GM12875 (cell line): Measurements from ENCODE around the gene WDR20.

Source experiments
- H3K4me3 ChIP-seq: one replicate; pipeline ENCODE4 v1.5.1; 2011; ENCODE audit warnings: low read depth, low read length, control low read depth
- CTCF ChIP-seq: IDR thresholded peaks from 2 replicates; pipeline ENCODE4 v1.5.1; 2011; ENCODE audit warnings: low read depth, mild to moderate bottlenecking, control low read depth, inconsistent platforms, low read length, moderate library complexity, borderline replicate concordance; ENCODE audit not compliant: insufficient read depth

Gene WDR20, protein sequence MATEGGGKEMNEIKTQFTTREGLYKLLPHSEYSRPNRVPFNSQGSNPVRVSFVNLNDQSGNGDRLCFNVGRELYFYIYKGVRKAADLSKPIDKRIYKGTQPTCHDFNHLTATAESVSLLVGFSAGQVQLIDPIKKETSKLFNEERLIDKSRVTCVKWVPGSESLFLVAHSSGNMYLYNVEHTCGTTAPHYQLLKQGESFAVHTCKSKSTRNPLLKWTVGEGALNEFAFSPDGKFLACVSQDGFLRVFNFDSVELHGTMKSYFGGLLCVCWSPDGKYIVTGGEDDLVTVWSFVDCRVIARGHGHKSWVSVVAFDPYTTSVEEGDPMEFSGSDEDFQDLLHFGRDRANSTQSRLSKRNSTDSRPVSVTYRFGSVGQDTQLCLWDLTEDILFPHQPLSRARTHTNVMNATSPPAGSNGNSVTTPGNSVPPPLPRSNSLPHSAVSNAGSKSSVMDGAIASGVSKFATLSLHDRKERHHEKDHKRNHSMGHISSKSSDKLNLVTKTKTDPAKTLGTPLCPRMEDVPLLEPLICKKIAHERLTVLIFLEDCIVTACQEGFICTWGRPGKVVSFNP

DNA sequence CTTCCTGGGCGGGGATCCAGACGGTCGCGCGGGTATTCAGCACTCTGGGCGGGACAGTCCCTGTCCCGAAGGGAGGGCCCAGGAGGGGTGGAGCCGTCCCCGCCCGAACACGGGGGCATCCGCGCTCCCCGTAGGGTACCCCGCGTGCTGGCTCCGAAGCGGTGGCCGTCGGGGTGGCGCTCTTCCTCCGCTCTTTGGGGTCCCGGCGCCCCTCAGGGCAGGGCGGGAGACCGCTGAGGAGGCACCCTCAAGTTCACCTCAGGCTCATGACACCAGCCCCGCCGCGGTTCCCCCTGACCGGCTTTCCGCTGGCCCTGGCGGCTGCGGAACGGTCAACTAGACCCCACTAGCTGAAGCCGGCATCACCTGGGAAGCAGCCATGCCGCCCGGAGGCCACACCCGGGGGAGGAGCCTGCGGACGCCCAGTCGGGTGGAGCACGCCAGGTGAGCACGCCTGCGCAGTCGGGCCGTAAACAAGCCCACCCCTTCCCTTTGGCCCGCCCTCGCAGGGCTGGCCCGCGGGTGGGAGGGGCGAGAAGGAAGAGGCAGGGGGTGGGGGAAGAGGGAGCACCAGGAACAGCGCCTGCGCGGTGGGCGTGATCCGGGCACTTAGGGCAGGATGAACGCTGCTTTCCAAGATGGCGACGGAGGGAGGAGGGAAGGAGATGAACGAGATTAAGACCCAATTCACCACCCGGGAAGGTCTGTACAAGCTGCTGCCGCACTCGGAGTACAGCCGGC, at the start of gene WDR20:
WDR20 (plus strand) TSS at position 612 of the 741 bp plus-strand sequence; CDS start at position 639, 27 bp downstream.
- TF ChIP-seq CTCF: no peak; the same call in 1 of the 2 replicates
- peak within 1 kb of the TSS; percentile 97 for H3K4me3 ChIP-seq

DNA sequence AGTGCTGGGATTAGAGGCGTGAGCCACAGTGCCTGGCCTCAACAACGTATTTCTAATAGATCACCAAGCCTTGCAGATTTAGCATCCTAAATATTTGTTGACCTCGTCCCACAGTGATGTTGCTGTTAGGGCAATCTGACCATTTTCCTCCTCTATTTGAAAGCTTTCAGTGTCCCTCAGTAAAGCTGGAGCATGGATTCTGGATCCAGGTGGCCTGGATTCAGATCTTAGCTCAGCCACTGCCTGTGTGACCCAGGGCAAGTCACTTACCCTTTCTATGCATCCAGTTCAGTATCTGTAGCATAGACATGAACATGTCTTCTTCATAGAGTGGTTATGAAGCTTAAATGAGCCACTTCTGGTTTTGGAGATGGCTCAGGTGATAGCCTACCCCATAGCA, 49.0 kb upstream of the WDR20 start:
- H3K4me3 ChIP-seq: no peak overlapping the region
- TF ChIP-seq CTCF: no peak

DNA sequence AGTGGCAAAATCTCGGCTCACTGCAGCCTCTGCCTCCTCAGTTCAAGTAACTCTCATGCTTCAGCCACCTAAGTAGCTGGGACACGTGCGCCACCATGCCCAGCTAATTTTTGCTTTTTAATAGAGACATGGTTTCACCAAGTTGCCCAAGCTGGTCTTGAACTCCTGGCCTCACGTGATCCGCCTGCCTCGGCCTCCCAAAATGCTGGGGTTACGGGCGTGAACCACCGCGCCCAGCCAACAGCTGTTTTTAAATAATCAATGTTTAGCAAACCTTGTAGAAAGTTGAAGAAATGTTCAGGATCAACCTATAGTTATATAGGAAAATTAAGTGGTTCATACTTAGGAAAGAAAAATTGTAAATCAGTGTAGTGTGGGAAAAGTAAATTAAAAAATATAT, 46.9 kb upstream of the WDR20 start:
- TF ChIP-seq CTCF: no peak
- no peak overlapping the region for H3K4me3 ChIP-seq

DNA sequence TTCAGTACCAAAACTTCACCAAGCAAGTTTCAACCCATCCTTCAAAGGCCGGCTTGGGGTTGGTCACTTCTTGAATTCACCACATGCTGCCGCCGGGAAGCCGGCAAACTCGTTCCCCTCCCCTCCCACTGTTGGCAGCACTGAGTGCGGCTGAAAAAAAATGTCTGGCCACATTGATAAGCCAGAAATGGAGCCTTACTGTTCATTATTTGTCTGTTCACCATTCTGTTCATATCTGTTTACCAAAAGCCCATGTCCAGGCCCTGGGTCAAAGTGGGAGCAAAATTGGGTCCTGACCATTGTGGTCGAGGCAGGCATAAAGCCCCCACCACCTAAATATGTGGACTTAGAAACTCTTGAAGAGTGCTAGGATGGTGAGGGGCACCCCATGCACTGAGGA, 45.6 kb upstream of the WDR20 start:
- TF ChIP-seq CTCF: no peak
- H3K4me3 ChIP-seq: no peak overlapping the region

DNA sequence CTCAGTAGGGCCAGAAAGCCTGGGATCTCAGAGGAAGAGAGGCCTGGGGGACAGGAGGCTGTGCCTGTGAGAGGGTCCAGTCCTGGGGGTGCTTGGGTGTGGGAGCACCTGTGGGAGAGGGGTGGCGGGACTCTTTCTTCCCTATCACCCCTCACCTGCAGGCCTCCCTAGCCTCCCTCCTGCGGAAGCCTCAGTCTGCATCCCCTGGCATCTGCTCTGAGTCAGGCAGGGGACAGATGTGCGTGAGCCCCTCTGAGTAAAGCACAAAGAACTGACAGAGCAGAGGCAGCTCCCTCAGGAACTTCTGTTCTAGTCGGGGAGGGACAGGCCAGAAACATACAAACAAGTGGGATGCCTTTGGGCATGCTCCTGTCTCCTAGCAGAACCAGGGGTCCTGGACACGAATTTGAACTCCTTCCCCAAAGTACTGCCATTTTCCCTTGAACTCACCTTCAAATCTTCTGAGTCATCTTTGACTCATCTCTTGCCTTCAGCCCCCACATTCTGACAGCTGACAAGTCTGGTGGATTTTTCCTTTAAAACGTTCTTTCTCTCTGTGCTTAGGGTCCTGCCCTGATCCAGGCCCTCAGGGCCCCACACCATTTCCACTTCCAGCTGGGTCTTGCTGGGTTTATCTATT, 44.3 kb upstream of the WDR20 start:
- H3K4me3 ChIP-seq: no peak overlapping the region
- no peak for TF ChIP-seq CTCF

GRCh38 chr14:102095871-102096568, 43.7 kb upstream of the WDR20 start:
- no peak overlapping the region for H3K4me3 ChIP-seq
- peak; percentile 20; the same call in 1 of the 2 replicates for TF ChIP-seq CTCF
